GM12878 (cell line): ENCODE data around the gene TBCD. TPM values are rescaled to one million over a fixed set of nuclear protein-coding genes. Genes with fewer than 3 reads are reported as not detected.

ENCODE experiments used
- ATAC-seq: fragments of 200-7000 bp; cut with Tn5 transposase; 3 replicates; pipeline ENCODE4 v1.9.1; 2020; ENCODE audit warnings: mild to moderate bottlenecking, moderate library complexity
- BruUV-seq: library from RNA; stranded (reverse); fragments of 400-500 nt; replicated peaks from 2 replicates; lab custom pipeline; 2021; lab: Mats Ljungman, UMichigan
- CTCF ChIA-PET: fragments of 300-600 bp; sonication (Branson Sonifier 250); formaldehyde crosslinking; extraction: SDS; loops from one replicate; lab custom pipeline; 2021; ENCODE audit warnings: inconsistent platforms; lab: Yijun Ruan, JAX
- POLR2A ChIA-PET: fragments of 350-600 bp; formaldehyde crosslinking; extraction: SDS; loops from one replicate; lab custom pipeline; 2021; ENCODE audit warnings: inconsistent platforms; lab: Charles Lee
- RAD21 ChIA-PET: fragments of 300-600 bp; sonication (Branson Sonifier 250); formaldehyde crosslinking; loops from one replicate; lab custom pipeline; 2023; ENCODE audit warnings: antibody characterized with exemption; ENCODE audit not compliant: unreplicated experiment; lab: Charles Lee
- SMC1A ChIA-PET: fragments of 300-600 bp; sonication (Branson Sonifier 250); formaldehyde crosslinking; loops from one replicate; lab custom pipeline; 2023; ENCODE audit not compliant: unreplicated experiment, uncharacterized antibody; lab: Charles Lee
- DNase-seq: peaks from one replicate; pipeline ENCODE4 v3.0.0-alpha.2; 2011; ENCODE audit warnings: low read depth, low spot score
- FAIRE-seq: peaks from 3 replicates; lab custom pipeline; 2011; peaks lifted over from hg19 to GRCh38; lab: Jason Lieb, UNC
- H2AFZ ChIP-seq: 2 replicates; pipeline ENCODE4 v1.6.0; 2011; ENCODE audit warnings: low read depth, low read length, control low read depth; ENCODE audit not compliant: control insufficient read depth
- H3K27ac ChIP-seq: 2 replicates; pipeline ENCODE4 v1.5.1; 2011; ENCODE audit warnings: control low read depth; ENCODE audit not compliant: control insufficient read depth, insufficient read depth
- H3K27me3 ChIP-seq, 2 experiments: replicated peaks in 1 of 2; 2 replicates each; pipeline versions ENCODE4 v1.6.0 to v1.6.1; 2011; ENCODE audit warnings: low read length in 1 of 2; ENCODE audit not compliant: control insufficient read depth in 2 of 2, insufficient read depth in 2 of 2
- H3K36me3 ChIP-seq, 2 experiments: 2 replicates each; pipeline ENCODE4 v1.5.1; 2011; ENCODE audit warnings: low read length in 1 of 2; ENCODE audit not compliant: control insufficient read depth in 2 of 2, insufficient read depth in 2 of 2
- H3K4me1 ChIP-seq: 2 replicates; pipeline ENCODE4 v1.6.1; 2011; ENCODE audit warnings: mild to moderate bottlenecking, low read length, moderate library complexity, mixed read lengths; ENCODE audit not compliant: control insufficient read depth, insufficient read depth
- H3K4me2 ChIP-seq: 2 replicates; pipeline ENCODE4 v1.6.0; 2011; ENCODE audit warnings: control low read depth; ENCODE audit not compliant: control insufficient read depth, insufficient read depth
- H3K4me3 ChIP-seq: fragments of 200-600 bp; sonication (generic); 2 replicates; pipeline ENCODE4 v1.5.1; 2016
- H3K79me2 ChIP-seq: 2 replicates; pipeline ENCODE4 v1.6.0; 2011; ENCODE audit warnings: low read length; ENCODE audit not compliant: control insufficient read depth, insufficient read depth
- H3K9ac ChIP-seq: 2 replicates; pipeline ENCODE4 v1.8.0; 2011; ENCODE audit warnings: low read length, control low read depth, mixed read lengths; ENCODE audit not compliant: control insufficient read depth, insufficient read depth
- H3K9me3 ChIP-seq: replicated peaks from 3 replicates; pipeline ENCODE4 v1.5.1; 2011; ENCODE audit warnings: mild to moderate bottlenecking, low read length; ENCODE audit not compliant: control insufficient read depth, insufficient read depth
- H4K20me1 ChIP-seq: 2 replicates; pipeline ENCODE4 v1.6.0; 2011; ENCODE audit not compliant: control insufficient read depth, insufficient read depth
- ATF7 ChIP-seq: fragments of 450-650 bp; IDR thresholded peaks from 2 replicates; pipeline ENCODE4 v1.6.1; 2016; ENCODE audit warnings: low read depth, mild to moderate bottlenecking
- CBX5 ChIP-seq: sonication (generic); IDR thresholded peaks from 2 replicates; pipeline ENCODE4 v1.6.1; 2016; ENCODE audit warnings: low read depth, moderate library complexity, mild to moderate bottlenecking, inconsistent platforms
- CEBPB ChIP-seq, 2 experiments: fragments of 150-350 bp in 1 of 2; IDR thresholded peaks; 2 replicates each; pipeline ENCODE4 v1.6.1; 2012 to 2014; ENCODE audit warnings: low read depth in 2 of 2, low read length in 2 of 2, borderline replicate concordance in 1 of 2, inconsistent platforms in 1 of 2
- CHD1 ChIP-seq: IDR thresholded peaks from 2 replicates; pipeline ENCODE4 v1.6.1; 2012; ENCODE audit warnings: low read depth, low read length, improper control_type of control experiment
- CHD4 ChIP-seq: fragments of 200-600 bp; sonication (generic); IDR thresholded peaks from 2 replicates; pipeline ENCODE4 v1.6.1; 2016; ENCODE audit warnings: mild to moderate bottlenecking
- EP300 ChIP-seq, 2 experiments: fragments of 150-350 bp in 1 of 2; IDR thresholded peaks; 2 replicates each; pipeline ENCODE4 v1.6.1; 2011 to 2012; ENCODE audit warnings: low read depth in 2 of 2, low read length in 2 of 2, borderline replicate concordance in 1 of 2, improper control_type of control experiment in 1 of 2, inconsistent platforms in 1 of 2; ENCODE audit not compliant: control insufficient read depth in 1 of 2
- FOXM1 ChIP-seq: IDR thresholded peaks from 2 replicates; pipeline ENCODE4 v1.6.1; 2012; ENCODE audit warnings: low read depth, mild to moderate bottlenecking, inconsistent platforms, low read length, moderate library complexity
- HDAC6 ChIP-seq: fragments of 200-600 bp; sonication (generic); IDR thresholded peaks from one replicate; pipeline ENCODE4 v1.8.0; 2017; ENCODE audit warnings: antibody characterized with exemption; ENCODE audit not compliant: unreplicated experiment
- JUNB ChIP-seq: IDR thresholded peaks from 2 replicates; pipeline ENCODE4 v1.6.1; 2016; ENCODE audit warnings: antibody characterized with exemption, mild to moderate bottlenecking
- MTA3 ChIP-seq: IDR thresholded peaks from 2 replicates; pipeline ENCODE4 v1.6.1; 2012; ENCODE audit warnings: low read length, inconsistent platforms, borderline replicate concordance
- NFYA ChIP-seq: IDR thresholded peaks from 2 replicates; pipeline ENCODE4 v1.6.1; 2011; ENCODE audit warnings: low read depth, mild to moderate bottlenecking, low read length, improper control_type of control experiment, borderline replicate concordance
- PAX8 ChIP-seq: fragments of 450-650 bp; IDR thresholded peaks from 2 replicates; pipeline ENCODE4 v1.6.1; 2017; ENCODE audit warnings: mild to moderate bottlenecking, moderate library complexity
- POLR2A ChIP-seq: IDR thresholded peaks from 2 replicates; pipeline ENCODE4 v1.6.1; 2011; ENCODE audit warnings: low read depth, mild to moderate bottlenecking, low read length
- RB1 ChIP-seq: fragments of 450-650 bp; formaldehyde crosslinking; IDR thresholded peaks from 2 replicates; pipeline ENCODE4 v1.6.1; 2017; ENCODE audit warnings: mild to moderate bottlenecking, borderline replicate concordance
- SREBF1 ChIP-seq: IDR thresholded peaks from 2 replicates; pipeline ENCODE4 v1.6.1; 2012; ENCODE audit warnings: mild to moderate bottlenecking, low read length
- SUPT20H ChIP-seq: IDR thresholded peaks from 2 replicates; pipeline ENCODE4 v1.6.1; 2011; ENCODE audit warnings: low read depth, mild to moderate bottlenecking, low read length, moderate library complexity, borderline replicate concordance; ENCODE audit not compliant: control insufficient read depth
- ZZZ3 ChIP-seq: IDR thresholded peaks from 2 replicates; pipeline ENCODE4 v1.6.1; 2011; ENCODE audit warnings: low read depth; ENCODE audit not compliant: control insufficient read depth, insufficient read length
- WGBS: methylation state at CpG from one replicate; pipeline ENCODE4 v1.1.6; 2016; ENCODE audit warnings: low lambda C conversion rate; ENCODE audit not compliant: insufficient replicate concordance, insufficient coverage; ENCODE audit errors: missing lambda C conversion rate; 5-methylcytosine and 5-hydroxymethylcytosine counted together
- in situ Hi-C: fragments of 300-500 bp; cut with MboI; formaldehyde crosslinking; loops from 9 replicates; pipeline ENCODE4 v1.14.3; 2018; ENCODE audit warnings: mixed read lengths
- intact Hi-C: fragments of 100-400 bp; cut with micrococcal nuclease; formaldehyde crosslinking; loops from one replicate; pipeline ENCODE4 v1.14.2; 2022; ENCODE audit not compliant: unreplicated experiment
- polyA plus RNA-seq, 11 experiments: library from polyadenylated mRNA; depleted of rRNA in 4 of 11; unstranded in 6 of 11; stranded (reverse) in 5 of 11; fragments of >200 nt; fragmentation: Nextera tagmentation in 4 of 11; fragmentation: Illumina TruSeq in 1 of 11; extraction: Ambion mirVana in 4 of 11; extraction: Trizol in 1 of 11; gene quantifications; 1 replicate in 1 of 11; 2 replicates in 10 of 11; pipeline versions ENCODE4 v1.2.1 to v1.2.3, GENCODE V29; 2011 to 2016; ENCODE audit warnings: inconsistent platforms in 2 of 11, missing spikeins in 2 of 11, low read depth in 1 of 11
- total RNA-seq, 4 experiments: library from RNA; depleted of rRNA in 3 of 4; stranded (reverse); fragments of >200 nt in 3 of 4; fragmentation: Illumina TruSeq in 1 of 4; extraction: Trizol in 1 of 4; gene quantifications; 2 replicates each; pipeline versions ENCODE4 v1.2.1 to v1.2.3, GENCODE V29; 2013 to 2021

TBCD gene
- total and polyA plus RNA-seq, 10 of the 15 experiments (the other 5 are each of a cell fraction or from before 2014, with no cell fraction given) = 10.3 to 114 (median 52.4) TPM

DNA sequence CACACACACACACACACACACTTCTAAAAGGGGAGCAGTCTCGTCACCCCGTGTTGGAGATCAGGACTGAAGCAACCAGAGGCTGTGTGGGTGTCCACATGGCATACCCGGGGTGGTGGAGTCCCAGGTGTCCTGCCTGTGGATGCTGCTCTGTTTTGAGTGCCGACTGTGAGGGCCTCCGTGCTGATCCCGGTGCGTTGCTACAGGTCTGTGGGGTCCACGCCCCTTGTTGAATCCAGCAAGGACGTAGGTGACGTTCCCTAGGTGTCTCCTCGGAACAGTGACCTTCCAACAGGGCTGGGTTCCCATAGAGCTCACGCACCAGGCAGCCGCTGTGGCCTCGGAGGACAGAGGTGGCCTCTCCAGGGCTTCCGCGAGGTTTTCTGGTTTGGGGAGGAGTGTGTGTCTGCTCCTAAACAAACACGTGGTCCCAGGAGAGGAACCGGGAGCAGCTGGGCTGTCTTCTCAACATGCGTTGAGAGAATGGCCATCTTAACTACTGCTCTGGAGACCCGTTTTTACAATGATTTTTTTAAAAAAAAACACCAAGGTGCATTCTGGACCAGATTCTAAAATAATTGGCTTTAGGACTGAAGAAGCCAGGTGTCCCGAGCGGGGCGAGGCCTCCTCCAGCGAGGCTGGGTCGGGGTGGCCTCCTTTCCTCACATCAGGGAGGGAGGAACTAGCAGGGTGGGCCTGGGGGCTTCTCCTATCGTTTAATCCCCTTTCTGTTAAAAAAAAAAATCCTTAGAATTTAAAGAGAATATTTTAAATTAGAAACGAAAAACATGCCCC, 188.6 kb downstream of the TBCD start:
- DNase-seq = no peak
- intact Hi-C loops = no loop called here

DNA sequence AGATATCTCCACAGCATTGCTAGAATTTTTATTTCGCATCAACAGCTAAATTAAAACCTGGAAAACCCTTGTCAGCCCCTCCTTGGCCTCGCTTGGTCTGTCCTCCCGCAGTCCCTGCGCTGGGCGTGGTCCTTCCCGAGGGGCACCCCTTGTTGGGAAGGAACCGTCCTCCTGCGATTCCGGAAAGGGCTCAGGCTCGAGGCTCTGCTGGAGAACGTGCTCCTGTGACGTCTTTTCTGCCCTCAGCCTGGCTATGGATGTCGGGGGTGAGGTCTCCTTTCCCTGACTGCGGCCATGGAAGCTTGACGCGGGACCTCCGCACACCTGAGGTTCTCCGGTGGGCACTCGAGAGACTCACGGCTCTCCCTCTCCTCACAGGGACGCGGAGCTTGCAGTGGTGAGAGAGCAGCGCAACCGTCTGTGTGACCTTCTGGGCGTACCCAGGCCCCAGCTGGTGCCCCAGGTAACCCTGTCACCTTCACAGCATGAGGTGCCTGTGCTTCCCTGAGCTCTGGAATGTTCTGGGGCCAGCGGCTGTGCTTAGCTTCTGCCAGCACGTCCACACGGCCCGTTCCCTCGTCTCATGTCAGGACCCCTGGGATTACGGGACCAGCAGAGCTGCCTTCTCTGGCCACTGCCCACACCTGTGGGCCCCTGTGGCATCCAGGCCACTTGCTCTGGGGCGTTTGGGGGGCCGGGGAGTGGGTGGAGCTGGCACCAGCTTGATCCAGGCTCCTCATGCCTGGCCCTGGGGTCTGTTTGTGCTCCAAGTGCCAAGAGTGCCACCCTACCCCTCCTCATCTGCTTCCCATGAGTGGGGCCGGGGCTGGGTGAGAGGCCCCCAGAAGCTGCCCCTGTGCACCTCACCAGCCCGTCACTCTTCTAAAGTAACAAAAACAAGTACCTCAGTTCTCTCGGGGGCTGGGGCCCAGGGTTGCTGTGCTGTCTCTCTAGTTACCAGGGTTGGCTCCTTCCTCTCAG, 189.4 kb downstream of the TBCD start:
- Histone ChIP-seq H3K9ac (no peak overlapping the region), H4K20me1 (no peaks in the 10 kb centered on the region), H3K36me3 (peaks cover 15 to 41% of the 10 kb centered on the region in 2 experiments; a peak in 3 of 4 replicates), H3K4me2 (no peak overlapping the region), H3K4me1 (no peaks in the 10 kb centered on the region), H3K9me3 (peaks cover 19% of the 10 kb centered on the region; the same call in 2 of the 3 replicates), H3K27me3 (no peaks in the 10 kb centered on the region), H3K4me3 (no peak overlapping the region), H2AFZ (no peak overlapping the region), H3K27ac (no peak overlapping the region), H3K79me2 (no peaks in the 10 kb centered on the region)
- ATAC-seq = no peak
- BruUV-seq = no TSS peak
- POLR2A ChIA-PET = no interaction called here
- RAD21 ChIA-PET = no interaction called here
- in situ Hi-C loops = no loop called here
- DNase-seq = no peak
- FAIRE-seq = no peak
- WGBS = 97% methylated on average over 36 of the region's 36 CpGs
- SMC1A ChIA-PET = no interaction called here
- CTCF ChIA-PET = no interaction called here
- intact Hi-C loops = no loop called here
- no peak for TF ChIP-seq PAX8
- no peak for TF ChIP-seq EP300 (IDR thresholded peaks at IDR 0.05; ENCODE audit: borderline replicate concordance in 1 of 2, control insufficient read depth in 1 of 2, low read depth in 2 of 2, low read length in 2 of 2)
- no peak for TF ChIP-seq NFYA
- no peak for TF ChIP-seq FOXM1
- TF ChIP-seq HDAC6 = no peak
- no peak for TF ChIP-seq SUPT20H
- no peak for TF ChIP-seq JUNB
- TF ChIP-seq ZZZ3 = no peak
- no peak for TF ChIP-seq CEBPB (IDR thresholded peaks at IDR 0.05; ENCODE audit: borderline replicate concordance in 1 of 2, low read depth in 2 of 2, low read length in 2 of 2)
- TF ChIP-seq ATF7 = no peak
- no peak for TF ChIP-seq RB1
- no peak for TF ChIP-seq MTA3
- no peak for TF ChIP-seq CBX5
- TF ChIP-seq CHD4 = no peak
- TF ChIP-seq SREBF1 = no peak

More for the DNA sequence above, 188.6 kb downstream of the TBCD start:
- no peaks in the 10 kb centered on the region for H3K4me1 ChIP-seq
- H3K4me2 ChIP-seq = no peak overlapping the region
- H3K9ac ChIP-seq = no peak overlapping the region
- H3K79me2 ChIP-seq = no peaks in the 10 kb centered on the region
- no peak overlapping the region for H3K27ac ChIP-seq
- BruUV-seq = no TSS peak
- no peak overlapping the region for H3K4me3 ChIP-seq
- no peak for FAIRE-seq
- RAD21 ChIA-PET = no interaction called here
- TF ChIP-seq POLR2A (0 out of 2 replicates have a peak, but pooled peaks have one; percentile 15), CHD1 (no peak)
- no peak for ATAC-seq
- H4K20me1 ChIP-seq = no peaks in the 10 kb centered on the region
- in situ Hi-C loops = no loop called here
- H3K36me3 ChIP-seq = peaks cover 15 to 41% of the 10 kb centered on the region in 2 experiments; a peak in 3 of 4 replicates
- peaks cover 16% of the 10 kb centered on the region; the same call in 2 of the 3 replicates for H3K9me3 ChIP-seq
- CTCF ChIA-PET = no interaction called here
- H3K27me3 ChIP-seq = no peaks in the 10 kb centered on the region
- no peak overlapping the region for H2AFZ ChIP-seq
- SMC1A ChIA-PET = no interaction called here
- 87% methylated on average over 26 of the region's 27 CpGs for WGBS
- POLR2A ChIA-PET = no interaction called here
